HL-60 (cell line): Measurements from ENCODE around the gene NTRK2.

Experiments used
- CTCF ChIP-seq: IDR thresholded peaks from one replicate; pipeline ENCODE4 v1.5.1; 2011; ENCODE audit warnings: low read length, control low read depth, inconsistent platforms; ENCODE audit not compliant: insufficient read depth
- POLR2AphosphoS5 ChIP-seq: IDR thresholded peaks from 2 replicates; pipeline ENCODE4 v1.6.1; 2012; ENCODE audit warnings: low read depth
- REST ChIP-seq: IDR thresholded peaks from 2 replicates; pipeline ENCODE4 v1.6.1; 2012; ENCODE audit warnings: low read depth; ENCODE audit not compliant: insufficient replicate concordance

GRCh38 chr9:84939774-84940173, 270.2 kb downstream of the NTRK2 start:
- no peak for TF ChIP-seq CTCF
- no peak for TF ChIP-seq REST
- TF ChIP-seq POLR2AphosphoS5: no peak
